Measurements from ENCODE around the gene PKNOX1. TPM values are rescaled to one million over a fixed set of nuclear protein-coding genes. Genes with fewer than 3 reads are reported as not detected.
"Not testable (repeated sequence)": the region's sequence is repeated elsewhere in the genome, so short reads cannot be mapped to it uniquely, and the experiment has no call there.

Gene PKNOX1
- total RNA-seq, 1 donor from 2014 or later = 8.4 TPM

- DNase-seq (no peak), ATAC-seq (peak; percentile 25)
- intact Hi-C loops (cut with micrococcal nuclease) = no loop called here
These were observed 6.2 kb downstream of the PKNOX1 start for GRCh38 chr21:42980312-42981213.

DNA sequence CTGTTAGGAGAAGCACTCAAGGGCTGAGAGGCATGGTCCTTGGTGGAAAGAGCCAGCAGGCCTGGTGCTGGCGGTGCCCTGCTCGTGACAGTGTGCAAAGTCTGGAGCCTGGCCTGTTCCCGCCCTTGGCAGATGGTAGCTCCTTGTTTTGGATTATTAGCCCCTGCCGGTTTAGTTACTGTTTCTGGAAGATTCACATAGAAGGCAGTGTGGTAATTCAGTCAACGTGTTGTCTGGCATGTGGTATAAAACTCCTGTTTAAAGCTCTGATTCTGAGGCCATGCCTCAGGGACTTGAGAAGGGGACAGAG lies 6.8 kb downstream of the PKNOX1 start:
- ATAC-seq = peak; percentile 35
- intact Hi-C loops (cut with micrococcal nuclease) = no loop called here
- DNase-seq = no peak

DNA sequence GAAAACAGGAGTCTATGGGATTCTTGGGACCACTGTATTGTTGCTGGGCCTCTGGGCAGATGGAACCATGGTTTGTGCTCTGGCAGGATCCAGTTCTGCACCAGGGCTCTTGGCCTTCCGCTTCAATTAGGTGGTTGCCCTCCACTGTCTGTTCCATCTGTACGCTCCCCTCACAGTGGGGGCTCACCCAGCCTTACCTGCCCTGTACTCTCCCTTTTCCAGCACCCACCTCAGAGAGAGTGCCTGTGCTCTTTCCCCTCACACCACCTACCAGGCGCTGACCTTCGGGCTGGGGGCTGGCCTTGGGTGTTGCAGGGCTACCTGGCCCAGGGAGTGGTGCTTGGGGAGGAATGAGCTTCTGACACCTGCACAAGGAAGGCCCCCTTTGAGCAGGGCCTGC lies 7.5 kb downstream of the PKNOX1 start:
- intact Hi-C loops (cut with micrococcal nuclease) = no loop called here
- DNase-seq (no peak), ATAC-seq (peak; percentile 11)

GRCh38 chr21:42983103-42983502 lies 8.7 kb downstream of the PKNOX1 start:
- ATAC-seq = no peak
- intact Hi-C loops (cut with micrococcal nuclease) = no loop called here
- no peak for DNase-seq

DNA sequence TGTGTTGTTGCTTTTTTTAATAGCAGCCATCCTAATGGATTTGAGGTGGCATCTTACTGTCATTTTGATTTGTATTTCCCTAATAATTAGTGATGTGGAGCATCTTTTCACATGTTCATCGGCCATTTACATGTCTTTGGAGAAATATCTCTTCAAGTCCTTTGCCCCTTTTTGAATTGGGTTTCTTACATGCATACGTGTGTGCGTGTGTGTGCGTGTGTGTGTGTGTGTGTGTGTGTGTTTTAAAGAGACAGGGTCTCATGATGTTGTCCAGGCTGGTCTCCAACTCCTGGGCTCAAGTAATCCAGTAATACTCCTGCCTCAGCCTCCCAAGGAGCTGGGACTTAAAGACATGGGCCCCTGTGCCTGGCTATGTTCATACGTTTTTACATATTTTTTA lies 9.5 kb downstream of the PKNOX1 start:
- no peak for ATAC-seq
- intact Hi-C loops (cut with micrococcal nuclease) = no loop called here

GRCh38 chr21:42986125-42986783 lies 11.9 kb downstream of the PKNOX1 start:
- ATAC-seq (no peak), DNase-seq (no peak)
- intact Hi-C loops (cut with micrococcal nuclease) = no loop called here

More for the DNA sequence above, 9.5 kb downstream of the PKNOX1 start:
- no peak for DNase-seq

GRCh38 chr21:42988236-42988965 lies 14.0 kb downstream of the PKNOX1 start:
- ATAC-seq (no peak), DNase-seq (no peak)
- intact Hi-C loops (cut with micrococcal nuclease) = no loop called here

DNA sequence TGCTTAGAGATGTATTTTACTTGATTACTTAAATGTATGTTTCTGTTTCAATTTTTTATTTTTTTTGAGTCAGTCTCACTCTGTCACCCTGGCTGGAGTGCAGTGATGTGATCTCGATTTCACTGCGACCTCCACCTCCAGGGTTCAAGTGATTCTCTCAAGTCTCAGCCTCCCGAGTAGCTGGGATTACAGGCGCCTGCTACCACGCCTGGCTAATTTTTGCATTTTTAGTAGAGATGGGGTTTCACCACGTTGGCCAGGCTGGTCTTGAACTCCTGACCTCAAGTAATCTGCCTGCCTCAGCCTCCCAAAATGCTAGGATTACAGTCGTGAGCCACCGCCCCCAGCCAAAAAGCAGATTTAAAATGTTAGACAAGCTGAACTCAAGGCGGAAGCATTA lies 15.0 kb downstream of the PKNOX1 start:
- DNase-seq; ATAC-seq; intact Hi-C loops (cut with micrococcal nuclease): not testable (repeated sequence)

- ATAC-seq (no peak), DNase-seq (no peak)
- intact Hi-C loops (cut with micrococcal nuclease) = no loop called here
These were observed 15.7 kb downstream of the PKNOX1 start for GRCh38 chr21:42989816-42990650.

DNA sequence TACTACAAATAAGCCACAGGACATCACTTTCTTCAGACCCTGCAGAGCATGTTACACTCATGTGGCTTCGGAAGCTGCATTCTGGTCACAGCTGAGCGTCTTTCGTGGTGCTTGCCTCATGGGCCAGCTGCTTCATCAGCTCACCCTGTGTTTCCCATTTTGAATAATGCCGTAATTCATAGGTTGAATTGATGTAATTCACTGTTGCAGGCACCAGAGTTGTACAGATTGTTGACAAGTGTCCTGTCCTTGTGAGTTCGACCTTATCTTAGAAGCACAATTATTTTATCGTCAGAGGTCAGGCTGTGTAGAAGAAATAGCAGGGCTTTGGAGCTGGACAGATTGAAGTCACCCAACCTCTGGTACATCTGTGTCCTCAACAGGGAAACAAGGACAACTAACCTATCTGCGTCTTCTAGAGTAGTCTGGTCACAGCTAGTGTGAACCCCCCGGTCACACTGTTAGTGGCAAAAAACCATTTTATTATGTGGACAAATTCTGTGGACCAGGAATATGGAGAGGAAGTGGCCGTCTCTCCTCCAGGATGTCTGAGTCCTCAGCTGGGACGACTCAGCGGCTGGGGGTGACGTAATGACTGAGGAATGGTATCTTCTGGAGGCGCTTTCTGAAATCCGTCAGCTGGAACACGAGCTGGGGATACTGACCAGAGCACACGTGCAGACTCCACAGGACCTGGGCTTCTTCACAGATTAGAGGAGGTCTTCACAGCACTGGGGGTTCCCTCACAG lies 17.8 kb downstream of the PKNOX1 start:
- peak; percentile 77 for DNase-seq
- peak; percentile 94 for ATAC-seq
- intact Hi-C loops (cut with micrococcal nuclease) = no loop called here

DNA sequence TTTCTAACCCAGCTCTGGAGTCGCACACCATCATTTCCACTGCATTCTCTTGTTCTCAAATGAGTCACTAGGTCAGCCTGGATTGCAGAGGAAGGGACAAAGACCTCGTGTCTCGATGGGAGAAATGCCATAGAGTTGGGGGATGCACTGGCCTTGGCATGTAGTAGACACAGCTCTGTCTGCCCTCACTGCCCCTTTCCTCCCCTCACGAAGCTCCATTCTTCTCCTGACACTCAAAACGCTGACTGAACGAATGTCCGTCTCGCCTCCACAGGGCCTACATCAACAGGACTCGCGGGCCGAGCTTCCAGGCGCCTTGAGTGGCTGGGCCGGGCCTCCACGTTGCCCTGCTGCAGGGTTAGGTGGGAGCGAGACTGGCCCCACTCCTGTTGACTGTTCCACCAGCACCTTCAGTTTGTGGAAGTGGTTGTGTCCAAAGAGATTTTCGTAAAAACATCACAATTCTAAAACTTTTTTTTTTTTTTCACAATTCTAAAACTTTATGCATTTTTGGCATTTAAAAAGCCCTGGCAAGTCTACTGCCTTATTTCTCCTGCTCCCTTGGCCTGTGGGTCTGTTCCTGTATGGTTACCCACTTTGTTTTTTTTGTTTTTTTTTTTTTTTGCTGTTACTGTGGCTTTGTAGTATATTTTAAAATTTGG lies 18.8 kb downstream of the PKNOX1 start:
- no peak for ATAC-seq
- intact Hi-C loops (cut with micrococcal nuclease) = no loop called here
- no peak for DNase-seq

- DNase-seq = peak; percentile 70
- ATAC-seq = peak; percentile 82
These were observed 22.7 kb downstream of the PKNOX1 start for GRCh38 chr21:42997053-42997452.

GRCh38 chr21:42997983-42998382 lies 23.6 kb downstream of the PKNOX1 start:
- ATAC-seq; intact Hi-C loops (cut with micrococcal nuclease); DNase-seq: not testable (repeated sequence)

More at GRCh38 chr21:42997053-42997452, 22.7 kb downstream of the PKNOX1 start:
- intact Hi-C loops (cut with micrococcal nuclease) = no loop called here

- DNase-seq; intact Hi-C loops (cut with micrococcal nuclease); ATAC-seq: not testable (repeated sequence)
These were observed 24.8 kb downstream of the PKNOX1 start for GRCh38 chr21:42999152-42999551.

GRCh38 chr21:43000041-43000440 lies 25.7 kb downstream of the PKNOX1 start:
- DNase-seq; ATAC-seq; intact Hi-C loops (cut with micrococcal nuclease): not testable (repeated sequence)

DNA sequence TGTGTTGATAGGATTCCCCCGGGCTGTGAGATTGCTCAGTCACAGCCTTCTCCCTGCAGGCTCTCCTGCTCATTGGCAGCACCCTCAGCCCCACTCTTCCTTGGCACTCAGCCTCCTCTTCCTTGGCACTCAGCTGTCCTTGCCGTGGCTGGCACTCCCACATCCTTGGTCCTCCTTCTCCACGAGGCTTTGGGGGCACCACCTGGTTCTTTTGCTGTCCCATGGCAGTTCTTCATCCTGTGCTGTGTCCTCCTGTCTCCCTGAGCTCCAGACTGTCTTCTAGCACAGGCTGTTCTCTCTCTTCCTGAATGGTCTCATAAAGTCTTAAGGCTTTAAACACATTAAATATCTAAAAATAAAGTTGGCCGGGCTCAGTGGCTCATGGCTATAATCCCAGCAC lies 27.0 kb downstream of the PKNOX1 start:
- DNase-seq = no peak
- ATAC-seq = peak; percentile 24
- intact Hi-C loops (cut with micrococcal nuclease) = no loop called here

- intact Hi-C loops (cut with micrococcal nuclease) = no loop called here
- DNase-seq = no peak
- ATAC-seq = no peak
These were observed 30.6 kb downstream of the PKNOX1 start for GRCh38 chr21:43004926-43005325.

DNA sequence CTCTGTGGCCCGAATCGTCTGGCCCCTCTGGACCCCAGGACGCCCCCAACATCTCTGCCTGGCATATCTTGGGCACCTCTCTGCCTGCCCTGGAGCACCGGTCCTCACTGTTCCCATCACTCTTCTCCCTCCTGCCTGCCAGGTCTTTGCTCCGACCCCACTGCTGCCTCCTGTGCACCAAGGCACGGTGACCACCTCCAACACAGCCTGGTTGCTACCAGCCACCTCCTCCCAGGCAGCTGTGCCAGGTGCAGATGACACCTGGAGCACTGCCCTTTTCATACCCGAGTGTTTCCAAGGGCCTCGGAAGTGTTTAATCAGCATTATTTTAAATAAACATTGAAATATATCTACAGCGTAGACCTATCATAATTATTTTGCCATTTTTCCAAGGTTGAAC lies 31.3 kb downstream of the PKNOX1 start:
- intact Hi-C loops (cut with micrococcal nuclease) = no loop called here
- ATAC-seq (no peak), DNase-seq (no peak)

All from left ventricle myocardium superior (tissue), 1 donor.